Activated CD8-positive, alpha-beta memory T cell treated with anti-CD3 and anti-CD28 coated beads, Interleukin-2, amount 50 U/mL, for 1 hour (primary cell): ENCODE measurements around the gene RNF167.

Experiments used
- DNase-seq: peaks from one replicate; pipeline ENCODE4 v3.0.0-alpha.2; 2020; ENCODE audit errors: extremely low read depth

Gene RNF167

GRCh38 chr17:4978726-4979125 is 38.7 kb downstream of the RNF167 start:
- no peak for DNase-seq

- DNase-seq = no peak
Measured at GRCh38 chr17:4980644-4981216, 40.7 kb downstream of the RNF167 start.

- DNase-seq = no peak
Measured at GRCh38 chr17:4982305-4982704, 42.2 kb downstream of the RNF167 start.

GRCh38 chr17:4986403-4986802 is 46.3 kb downstream of the RNF167 start:
- no peak for DNase-seq

GRCh38 chr17:4986951-4987766 is 47.1 kb downstream of the RNF167 start, which contains the start of gene CAMTA2:
Gene CAMTA2, minus strand, starts transcription at chr17:4987675. Its CDS starts 1,453 bp downstream, at chr17:4986222.
- peak; percentile 64 for DNase-seq

GRCh38 chr17:4987767-4988567 is 47.9 kb downstream of the RNF167 start:
- no peak for DNase-seq

GRCh38 chr17:4994081-4994595 is 54.1 kb downstream of the RNF167 start:
- DNase-seq = no peak
